Right renal pelvis (tissue), 4 donors: ENCODE results near the gene DNMT3A. TPM values are rescaled to one million over a fixed set of nuclear protein-coding genes. Genes with fewer than 3 reads are reported as not detected.
A peak's percentile ranks its signal among the peaks of the same experiment; 100 is the strongest.

ENCODE experiments used
- DNase-seq, 4 donors: peaks; one replicate each; pipeline ENCODE4 v3.0.0-alpha.2; 2013; ENCODE audit warnings: low read depth in 4 of 4, low spot score in 3 of 4, missing footprints in 1 of 4
- polyA plus RNA-seq, 4 donors: library from polyadenylated mRNA; unstranded; fragments of 120-200 nt; gene quantifications; one replicate each; pipeline ENCODE4 v1.2.1, GENCODE V29; 2013; ENCODE audit not compliant: insufficient read length in 4 of 4

Gene DNMT3A
- polyA plus RNA-seq, 4 donors = 75.3 to 81.4 (median 77.6) TPM

GRCh38 chr2:25265001-25265400 lies 76.7 kb downstream of the DNMT3A start:
- DNase-seq = no peak

DNA sequence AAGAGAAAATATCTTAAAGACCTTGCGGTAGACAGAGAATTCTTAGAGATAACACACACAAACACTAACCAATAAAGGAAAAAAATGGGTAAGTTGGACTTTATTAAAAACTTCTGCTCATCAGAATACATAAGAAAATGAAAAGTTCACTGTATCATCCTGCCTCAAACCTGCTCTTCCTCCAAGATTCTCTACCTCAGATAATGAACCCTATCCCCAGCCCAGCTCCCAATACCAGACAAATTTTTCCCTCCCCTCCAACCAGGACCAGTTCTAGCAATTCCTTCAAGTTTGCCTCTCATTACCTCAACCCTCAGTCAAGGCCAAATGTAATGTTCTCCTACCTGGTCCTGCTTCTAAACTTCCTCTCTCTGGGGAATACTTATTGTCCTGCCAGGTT lies 79.4 kb downstream of the DNMT3A start:
- DNase-seq = no peak

GRCh38 chr2:25259737-25260124 lies 82.0 kb downstream of the DNMT3A start:
- no peak for DNase-seq

GRCh38 chr2:25258847-25259736 lies 82.6 kb downstream of the DNMT3A start:
- no peak for DNase-seq

DNA sequence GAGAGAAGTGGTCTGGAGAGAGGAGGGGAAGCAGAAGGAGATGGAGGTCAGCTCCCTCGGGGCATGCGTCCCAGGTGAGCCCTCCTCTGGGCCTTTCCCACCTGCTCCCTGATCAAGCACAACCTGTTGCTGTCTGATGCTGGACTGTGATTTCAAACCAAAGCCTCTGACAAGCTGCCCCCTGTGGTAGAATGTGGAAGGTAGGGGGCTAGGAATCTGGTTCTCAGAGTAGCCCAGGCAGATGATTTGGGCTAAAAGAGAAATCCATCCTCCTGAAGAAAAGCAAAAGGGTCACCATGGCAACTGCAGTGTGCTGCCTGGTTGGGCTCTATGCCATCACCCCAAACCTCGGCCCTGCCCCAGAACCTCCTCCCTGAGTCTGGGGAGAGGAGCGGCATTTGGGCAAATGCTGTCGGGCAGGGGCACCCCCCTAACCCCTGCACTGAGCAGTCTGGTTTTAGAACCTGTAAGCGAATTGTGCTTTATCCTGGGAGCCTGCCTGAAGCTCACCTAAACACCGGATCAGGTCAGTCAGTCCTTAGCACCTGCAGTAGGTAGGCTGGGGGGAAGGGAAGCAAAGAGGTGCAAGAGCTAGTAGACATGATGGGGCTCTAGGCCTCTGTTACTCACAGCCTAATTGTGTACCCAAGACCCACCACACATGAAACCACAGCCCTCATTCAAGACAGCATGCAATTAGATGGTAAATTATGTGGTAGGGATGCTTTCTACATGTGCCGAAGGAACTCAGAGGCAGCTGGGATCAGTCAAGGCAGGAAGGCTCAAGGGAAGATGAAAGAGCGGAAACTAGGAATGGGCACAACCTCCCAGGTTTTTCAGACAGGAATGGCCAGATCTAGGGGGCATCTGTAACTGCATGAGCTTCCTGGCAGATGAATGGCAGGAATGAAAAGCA lies 83.5 kb downstream of the DNMT3A start:
- no peak for DNase-seq

GRCh38 chr2:25257032-25257552 lies 84.6 kb downstream of the DNMT3A start:
- peak in 1 of 4 donors; percentile 58 for DNase-seq

- DNase-seq = no peak
These were observed 85.2 kb downstream of the DNMT3A start for GRCh38 chr2:25256488-25256875.

- DNase-seq = no peak
These were observed 85.8 kb downstream of the DNMT3A start for GRCh38 chr2:25255745-25256487.

DNA sequence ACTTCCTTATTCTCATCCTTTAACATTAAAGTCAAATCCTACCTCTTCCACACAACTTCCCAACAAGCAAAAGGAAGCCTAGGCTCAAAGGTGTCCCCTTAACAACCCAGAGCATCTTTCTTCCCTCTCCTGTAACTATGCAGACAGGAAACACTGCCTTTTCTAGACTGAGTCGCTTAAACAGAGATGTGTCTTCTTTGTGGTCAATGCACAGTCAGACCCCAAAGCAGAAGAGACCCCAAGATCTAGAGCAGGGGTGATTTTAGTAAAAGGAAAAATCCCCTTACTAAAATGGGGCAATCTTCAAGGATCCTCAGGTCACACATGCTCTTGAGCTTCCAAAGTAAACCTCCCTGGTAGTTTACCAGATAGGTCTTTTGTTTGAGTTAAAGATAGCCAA lies 86.8 kb downstream of the DNMT3A start:
- no peak for DNase-seq

GRCh38 chr2:25253153-25253626 lies 88.5 kb downstream of the DNMT3A start:
- DNase-seq = no peak

- peak; percentile 84 to 89 (median 87) for DNase-seq
These were observed 89.2 kb downstream of the DNMT3A start for GRCh38 chr2:25252291-25253152.

- DNase-seq = peak in 1 of 4 donors; percentile 38
These were observed 90.1 kb downstream of the DNMT3A start for GRCh38 chr2:25251422-25252273.

- no peak for DNase-seq
These were observed 90.7 kb downstream of the DNMT3A start for GRCh38 chr2:25251071-25251421.

GRCh38 chr2:25250331-25251070 lies 91.2 kb downstream of the DNMT3A start:
- DNase-seq = no peak

- no peak for DNase-seq
These were observed 91.9 kb downstream of the DNMT3A start for GRCh38 chr2:25249785-25250184.

GRCh38 chr2:25247792-25248512 lies 93.8 kb downstream of the DNMT3A start:
- DNase-seq = no peak
